AG10803 (cell line): Measurements from ENCODE around the gene TMEM245.

ENCODE experiments used
- DNase-seq: peaks from one replicate; pipeline ENCODE4 v3.0.0; 2010; ENCODE audit warnings: low read depth
- H3K4me3 ChIP-seq: 2 replicates; pipeline ENCODE4 v1.5.1; 2011; ENCODE audit warnings: mild to moderate bottlenecking, low read length, control low read depth
- CTCF ChIP-seq: conservative IDR thresholded peaks from 2 replicates; pipeline ENCODE4 v1.5.1; 2011; ENCODE audit warnings: mild to moderate bottlenecking, low read length, control low read depth, inconsistent platforms

The TMEM245 gene

GRCh38 chr9:109019420-109019819 lies 100.3 kb downstream of the TMEM245 start:
- no peak overlapping the region for H3K4me3 ChIP-seq
- DNase-seq: no peak
- no peak for TF ChIP-seq CTCF

GRCh38 chr9:109017493-109017892 lies 102.3 kb downstream of the TMEM245 start:
- no peak for DNase-seq
- no peak overlapping the region for H3K4me3 ChIP-seq
- TF ChIP-seq CTCF: no peak

- TF ChIP-seq CTCF: no peak
- no peak overlapping the region for H3K4me3 ChIP-seq
- no peak for DNase-seq
These were observed 102.7 kb downstream of the TMEM245 start for GRCh38 chr9:109017061-109017460.

GRCh38 chr9:109016132-109016531 lies 103.6 kb downstream of the TMEM245 start:
- H3K4me3 ChIP-seq: no peak overlapping the region
- TF ChIP-seq CTCF: no peak
- DNase-seq: no peak

- DNase-seq: no peak
- no peak overlapping the region for H3K4me3 ChIP-seq
- no peak for TF ChIP-seq CTCF
These were observed 105.0 kb downstream of the TMEM245 start for GRCh38 chr9:109014608-109015280.

GRCh38 chr9:109013679-109014607 lies 105.8 kb downstream of the TMEM245 start:
- DNase-seq: peak; percentile 82
- no peak for TF ChIP-seq CTCF
- peak overlapping the region; percentile 65 for H3K4me3 ChIP-seq
